GM19467 (cell line): ENCODE measurements around the gene PDGFB.

Experiments
- ATAC-seq: cut with Tn5 transposase; IDR thresholded peaks from one replicate; pipeline ENCODE4 v1.9.1; 2021; ENCODE audit warnings: mild to moderate bottlenecking, moderate library complexity; ENCODE audit not compliant: unreplicated experiment

The PDGFB gene

DNA sequence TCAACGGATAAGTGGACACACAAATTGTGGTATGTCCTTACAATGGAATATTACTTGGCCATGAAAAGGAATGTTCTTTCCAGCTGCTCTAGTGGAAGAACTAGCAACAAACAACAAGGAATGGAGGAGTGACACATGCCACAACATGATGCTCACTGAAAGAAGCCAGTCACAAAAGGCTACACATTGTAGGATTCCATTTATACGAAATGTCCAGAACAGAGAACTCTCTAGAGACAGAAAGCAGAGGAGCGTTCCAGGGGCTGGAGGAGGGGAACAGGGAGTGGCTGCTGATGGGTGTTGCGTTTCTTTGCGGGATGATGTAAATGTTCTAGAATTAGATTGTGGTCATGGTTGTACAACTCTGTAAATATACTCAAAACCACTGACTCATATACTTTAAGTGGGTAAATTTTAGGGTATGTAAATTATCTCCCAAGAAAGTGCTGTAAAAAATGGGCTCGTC is 32.4 kb upstream of the PDGFB start:
- no peak for ATAC-seq

DNA sequence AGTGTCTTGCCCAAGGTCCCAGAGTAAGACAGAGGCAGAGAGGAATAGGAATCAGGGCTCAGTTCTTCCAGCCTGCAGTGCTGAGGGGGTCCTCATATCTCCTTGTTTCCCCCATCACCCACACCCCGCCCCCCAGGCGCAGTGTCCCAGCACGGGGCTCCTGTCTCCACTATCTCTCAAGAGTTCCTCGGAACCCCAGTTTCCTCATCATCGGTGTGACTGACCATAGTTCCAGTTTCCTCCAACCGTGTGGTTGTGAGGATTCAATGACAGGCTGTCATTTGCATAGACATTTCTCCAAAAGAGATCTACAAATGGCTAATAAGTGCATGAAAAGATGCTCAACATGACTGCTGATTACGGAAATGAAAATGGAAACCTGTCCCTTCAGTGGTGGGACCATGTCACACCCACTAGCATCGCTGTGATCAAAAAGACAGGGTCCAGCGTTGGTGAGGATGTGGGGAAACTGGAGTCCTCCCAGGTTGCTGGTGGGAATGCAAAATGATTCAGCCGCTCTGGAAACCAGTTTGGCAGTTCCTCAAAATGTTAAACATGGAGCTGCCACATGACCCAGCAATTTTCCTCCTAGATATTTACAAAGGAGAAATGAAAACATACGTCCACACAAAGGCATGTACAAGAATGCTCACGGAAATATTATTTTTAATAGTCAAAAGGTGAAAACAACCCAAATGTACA is 31.8 kb upstream of the PDGFB start:
- no peak for ATAC-seq

DNA sequence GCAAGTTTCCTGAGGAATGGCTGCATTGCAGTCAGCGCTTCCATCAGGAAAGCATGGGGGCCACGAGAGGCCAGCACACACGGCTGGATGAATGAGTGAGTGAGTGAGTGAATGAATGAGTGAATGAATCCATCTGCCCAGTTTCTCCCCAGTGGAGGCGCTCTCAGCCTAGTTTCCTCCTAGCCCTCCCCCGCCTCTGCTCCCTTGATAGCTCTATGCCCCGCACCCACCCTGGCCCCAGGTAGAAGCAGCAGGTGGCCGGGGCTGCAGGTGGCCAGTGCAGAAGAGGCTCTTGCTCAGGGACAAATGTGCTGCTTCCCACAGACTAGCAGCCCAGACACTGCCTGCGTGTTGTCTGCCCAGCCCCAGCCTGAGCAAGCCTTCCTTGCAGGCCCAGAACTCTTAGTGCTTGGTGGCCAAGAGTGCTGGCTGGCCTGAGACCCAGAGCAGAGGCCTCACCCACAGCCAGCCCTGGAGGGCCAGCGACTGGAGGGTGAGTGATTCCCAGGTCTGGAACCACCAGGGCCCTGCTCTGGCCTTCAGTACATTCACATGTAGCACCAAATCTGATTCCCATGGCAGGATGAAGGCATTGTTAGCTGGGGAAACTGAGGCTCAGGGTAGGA is 31.1 kb upstream of the PDGFB start:
- ATAC-seq, result no peak

DNA sequence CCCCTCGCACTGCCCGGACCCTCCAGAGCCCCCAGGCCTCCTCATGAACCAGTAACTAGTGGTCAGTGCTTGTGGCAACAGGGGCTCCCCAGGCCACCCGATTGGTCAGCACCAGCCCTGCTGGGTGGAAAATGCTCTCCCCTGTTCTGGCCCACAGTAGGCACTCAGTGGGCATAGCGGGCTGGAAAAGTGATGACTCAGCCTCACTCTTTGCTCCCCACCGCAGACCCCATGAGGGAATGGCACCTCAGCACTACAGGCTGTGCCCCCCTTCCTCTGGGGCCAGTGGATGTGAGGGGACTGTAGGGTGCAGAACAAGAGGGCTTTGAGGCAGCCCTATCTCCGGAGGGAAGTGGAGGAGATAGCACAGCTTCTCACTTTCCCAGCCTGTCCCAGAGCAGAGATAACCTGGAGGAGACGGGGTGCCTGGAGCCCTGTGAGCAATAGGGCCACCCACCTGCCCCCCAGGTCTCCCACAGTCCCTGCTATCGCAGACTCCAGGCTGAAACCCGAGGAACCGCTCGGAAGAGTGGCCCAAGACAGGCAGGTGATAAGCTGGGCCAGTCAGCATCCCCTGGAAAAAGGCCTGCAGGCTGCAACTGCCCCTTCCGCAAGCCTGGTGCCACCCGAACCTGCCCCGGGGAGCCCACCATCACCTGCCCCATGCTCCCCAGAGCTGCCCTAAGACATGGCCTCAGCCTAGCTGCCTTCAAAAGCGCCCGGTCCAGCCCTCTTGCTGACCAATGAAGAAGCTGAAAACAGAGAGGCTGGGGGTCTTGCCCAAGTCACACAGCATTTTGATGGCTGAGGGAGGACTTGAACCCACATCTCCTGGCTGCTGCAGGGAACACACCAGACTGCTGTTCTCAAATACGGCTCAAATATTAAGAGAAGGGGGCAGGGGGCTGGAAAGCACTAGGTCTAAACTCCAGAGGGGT is 29.4 kb upstream of the PDGFB start:
- ATAC-seq, result no peak

DNA sequence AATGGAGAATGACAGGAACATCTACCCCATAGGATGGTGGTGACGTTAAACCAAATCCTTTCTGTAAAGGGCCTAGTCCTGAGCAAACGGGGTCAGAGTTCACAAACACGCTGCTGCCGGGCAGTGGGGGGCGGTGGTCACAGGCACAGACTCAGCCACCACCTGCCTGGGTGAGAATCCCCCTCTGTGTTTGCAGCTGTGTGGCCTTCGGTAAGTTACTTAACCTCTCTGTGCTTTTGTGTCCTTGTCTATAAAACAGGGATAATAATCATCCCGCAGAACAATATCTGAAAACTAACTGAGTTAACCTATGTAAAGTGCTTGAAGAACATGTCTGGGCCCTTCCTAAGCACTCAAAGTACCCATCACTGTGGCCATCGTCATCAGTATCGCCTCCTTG is 26.0 kb upstream of the PDGFB start:
- ATAC-seq, result no peak

DNA sequence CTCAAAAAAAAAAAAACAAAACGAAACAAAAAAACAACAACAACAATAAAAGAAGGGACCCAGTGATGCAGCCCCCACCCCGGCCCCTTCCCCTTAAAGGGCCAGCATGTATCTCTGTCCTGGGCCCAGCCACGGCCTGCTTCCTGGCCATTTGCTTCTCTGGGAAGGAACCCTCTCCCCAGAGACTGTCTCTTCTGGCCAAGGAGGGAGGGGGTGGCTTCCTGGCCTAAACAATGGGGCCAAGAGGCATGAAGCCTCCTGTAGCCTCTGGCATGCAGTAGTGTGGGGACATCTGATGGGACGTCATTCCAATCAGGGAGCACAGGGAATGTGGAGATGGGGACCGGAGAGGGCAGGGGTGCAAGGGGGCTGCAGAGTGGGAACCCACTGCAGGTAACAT is 25.5 kb upstream of the PDGFB start:
- ATAC-seq, result no peak

DNA sequence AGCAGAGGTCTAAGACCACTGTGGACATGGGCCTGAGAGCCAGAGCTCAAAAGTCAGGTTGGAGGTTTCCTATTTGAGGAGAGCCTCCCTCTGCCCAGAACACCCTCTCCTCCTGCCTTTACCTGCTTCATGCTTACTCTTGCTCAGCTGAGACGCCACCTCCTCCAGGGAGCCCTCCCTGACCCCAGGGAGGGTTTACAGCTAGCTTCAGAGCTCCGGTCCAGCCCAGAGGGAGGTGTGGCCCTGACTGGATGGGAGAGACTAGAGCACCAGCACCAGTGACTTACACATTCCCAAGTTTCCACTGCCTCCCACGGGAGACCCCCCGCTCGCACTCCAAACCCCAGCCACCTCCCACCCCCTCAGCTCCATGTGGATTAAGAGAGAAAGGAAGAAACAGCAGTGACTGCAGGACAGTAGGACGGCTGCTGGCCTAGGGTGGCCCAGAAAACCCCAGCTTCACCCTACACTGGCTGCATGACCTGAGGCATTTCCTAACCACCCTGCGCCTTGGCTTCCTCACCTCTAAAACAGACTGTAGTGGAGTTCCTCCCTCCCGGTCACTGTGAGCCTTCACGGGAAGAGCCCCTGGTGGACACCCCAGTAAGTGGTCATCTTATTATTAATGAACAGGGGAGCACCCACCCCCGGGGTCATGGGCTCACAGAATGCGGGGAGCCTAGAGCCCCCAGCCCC is 24.5 kb upstream of the PDGFB start:
- no peak for ATAC-seq

DNA sequence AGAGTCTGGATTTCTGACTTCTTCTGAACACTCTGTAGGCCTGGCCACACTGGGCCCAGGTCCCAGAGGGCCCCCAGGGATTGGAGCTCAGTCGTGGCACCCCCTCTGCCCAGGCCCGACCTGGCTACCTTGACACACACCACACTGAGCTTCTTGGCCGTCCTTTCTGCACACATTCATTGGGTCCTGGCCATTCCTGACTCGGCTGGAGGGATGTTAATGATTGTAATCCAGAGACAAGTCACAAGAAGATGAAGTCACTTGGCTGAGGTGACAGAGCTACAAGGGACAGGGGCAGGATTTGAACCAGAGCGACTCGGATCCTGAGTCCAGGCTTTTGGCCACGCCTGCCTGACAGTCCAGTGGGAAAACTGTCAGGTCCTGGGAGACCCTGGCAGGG is 23.9 kb upstream of the PDGFB start:
- no peak for ATAC-seq

DNA sequence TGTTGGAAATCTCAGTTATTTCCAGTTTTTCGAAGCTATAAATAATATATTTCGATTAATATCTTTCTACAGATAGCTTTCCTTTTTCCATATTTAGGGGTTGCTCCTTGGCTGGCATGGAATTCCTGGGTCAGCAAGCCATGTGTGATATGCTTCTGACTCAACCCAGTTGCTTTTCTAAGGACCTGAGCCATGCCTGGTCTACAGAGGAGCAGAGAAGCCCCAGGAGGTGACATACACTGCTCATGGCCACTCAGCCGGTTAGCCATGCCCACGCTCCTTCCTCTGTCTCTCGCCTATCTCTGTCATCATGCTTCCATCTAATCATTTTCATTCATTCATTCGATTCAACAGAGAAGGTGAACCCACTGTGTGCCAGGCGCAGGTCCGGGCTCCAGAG is 23.2 kb upstream of the PDGFB start:
- no peak for ATAC-seq

DNA sequence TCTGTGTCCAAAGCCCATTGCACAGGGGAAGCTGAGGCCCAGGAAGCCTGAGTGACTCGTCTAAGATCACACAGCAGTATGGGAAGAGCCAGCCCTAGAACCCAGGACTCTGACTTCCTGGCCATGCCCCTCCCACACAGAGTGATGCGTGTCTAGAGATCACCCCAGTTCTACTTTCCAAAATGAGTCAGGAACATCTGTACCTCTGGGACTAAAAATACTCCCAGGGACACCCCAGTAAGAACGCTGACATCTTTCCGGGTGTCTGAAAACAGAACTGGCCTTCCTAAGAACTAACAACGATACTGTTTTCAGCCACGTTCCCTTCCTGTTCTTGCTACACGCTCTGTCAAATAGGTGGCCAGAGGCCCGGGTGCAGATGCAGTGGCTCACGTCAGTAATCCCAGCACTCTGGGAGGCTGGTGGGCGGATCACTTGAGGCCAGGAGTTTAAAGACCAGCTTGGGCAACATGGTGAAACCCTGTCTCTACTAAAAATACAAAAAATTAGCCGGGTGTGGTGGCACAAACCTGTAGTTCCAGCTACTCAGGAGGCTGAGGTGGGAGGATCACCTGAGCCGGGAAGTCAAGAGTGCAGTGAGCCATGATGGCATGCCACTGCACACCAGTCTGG is 21.7 kb upstream of the PDGFB start:
- ATAC-seq, result no peak

DNA sequence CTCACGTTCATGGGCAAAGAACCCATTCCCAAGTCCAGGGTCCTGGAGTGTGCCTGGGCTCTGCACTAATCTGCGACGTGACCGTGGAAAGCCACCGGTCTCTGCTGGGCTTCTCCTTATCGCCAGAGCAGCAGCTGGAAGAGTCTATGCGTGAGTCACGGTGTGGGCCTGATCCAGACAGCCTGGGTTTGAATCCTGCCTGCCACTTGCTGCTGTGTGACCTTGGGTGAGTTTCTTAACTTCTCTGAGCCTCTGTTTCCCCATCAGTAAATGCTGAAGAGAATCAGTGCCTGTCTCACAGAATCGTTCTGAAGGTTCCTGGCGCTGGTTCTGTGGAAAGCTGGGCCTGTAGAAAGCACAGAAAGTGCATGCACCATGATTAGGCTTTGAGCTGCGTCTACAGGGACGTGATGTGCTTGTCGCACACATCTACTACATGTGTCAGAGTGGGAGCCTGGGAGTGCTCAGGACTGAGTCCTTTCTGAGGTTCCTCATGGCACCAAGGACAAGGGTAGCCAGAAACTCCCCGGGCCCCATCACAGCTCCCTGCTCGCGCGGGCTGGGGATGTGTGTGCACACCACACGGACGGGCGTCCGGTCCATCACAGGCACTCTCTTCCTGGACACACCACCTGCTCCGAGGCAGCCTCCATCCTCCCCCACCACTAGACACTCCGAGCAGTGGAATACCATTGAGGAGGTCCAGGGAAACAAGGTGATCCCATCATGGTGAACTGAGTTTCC is 20.5 kb upstream of the PDGFB start:
- no peak for ATAC-seq

DNA sequence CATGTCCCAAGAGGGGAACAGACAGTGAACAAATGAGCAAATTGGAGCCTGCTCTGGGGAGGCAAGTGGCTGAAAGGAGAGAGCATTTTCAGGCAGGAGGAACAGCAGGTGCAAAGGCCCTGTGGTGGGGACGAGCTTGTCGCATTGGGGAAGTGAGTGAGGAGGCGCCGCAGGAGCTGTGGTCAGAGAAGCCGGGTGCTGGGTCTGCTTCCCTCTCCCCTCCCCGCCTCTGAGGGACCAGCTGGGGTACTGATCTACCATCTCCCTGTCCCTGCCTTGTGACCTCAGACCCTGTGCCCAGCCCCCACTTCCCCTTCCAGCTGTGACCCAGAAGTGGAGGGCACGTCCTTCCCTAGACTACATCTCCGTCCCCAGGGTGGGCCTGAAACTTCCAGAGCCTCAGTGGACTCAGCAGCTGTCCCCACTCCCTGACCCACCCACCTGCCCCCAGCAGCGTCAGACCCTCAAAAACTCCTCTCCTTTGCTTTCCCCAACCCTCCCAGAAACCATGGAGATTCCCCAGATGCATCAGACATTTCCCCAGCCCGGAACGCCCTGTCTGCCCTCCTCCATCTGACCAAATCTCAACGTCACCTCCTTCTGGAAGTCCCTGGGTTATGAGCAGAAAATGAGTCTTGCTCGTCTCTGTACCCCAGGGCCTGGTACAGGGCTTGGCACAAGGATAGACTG is 19.7 kb upstream of the PDGFB start:
- no peak for ATAC-seq

DNA sequence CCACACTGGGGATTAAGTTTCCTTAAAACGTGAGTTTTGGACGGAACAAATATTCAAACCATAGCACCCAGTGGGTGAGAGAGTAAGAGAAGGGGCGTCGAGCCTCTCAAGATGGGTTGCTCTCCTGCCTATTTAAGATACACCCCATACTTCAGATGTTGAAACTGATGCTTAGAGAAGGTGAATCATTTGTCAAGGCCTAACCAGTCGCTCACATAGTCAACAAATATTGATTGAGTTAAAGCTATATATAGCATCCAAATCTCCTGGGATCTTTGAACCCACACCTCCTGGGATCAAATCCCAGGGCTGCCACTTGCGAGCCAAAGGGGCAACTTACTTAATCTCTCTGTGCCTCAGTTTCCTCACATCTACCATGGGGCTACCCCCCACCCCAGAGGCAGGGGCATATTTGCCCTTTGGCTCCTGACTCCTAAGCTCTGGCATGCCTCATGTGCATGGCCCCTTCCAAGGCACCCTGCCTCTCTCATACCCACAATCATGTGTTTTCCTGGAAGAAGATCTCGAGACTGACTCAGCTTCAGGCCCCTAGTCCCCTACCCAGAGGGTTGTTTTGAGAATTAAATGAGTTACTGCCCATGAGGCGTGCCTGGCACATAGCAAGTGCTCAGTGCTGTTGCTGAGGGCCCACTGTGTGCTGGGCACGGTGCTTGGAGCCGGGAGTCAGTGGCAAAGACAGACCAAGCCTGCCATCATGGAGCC is 19.0 kb upstream of the PDGFB start:
- ATAC-seq, result no peak

DNA sequence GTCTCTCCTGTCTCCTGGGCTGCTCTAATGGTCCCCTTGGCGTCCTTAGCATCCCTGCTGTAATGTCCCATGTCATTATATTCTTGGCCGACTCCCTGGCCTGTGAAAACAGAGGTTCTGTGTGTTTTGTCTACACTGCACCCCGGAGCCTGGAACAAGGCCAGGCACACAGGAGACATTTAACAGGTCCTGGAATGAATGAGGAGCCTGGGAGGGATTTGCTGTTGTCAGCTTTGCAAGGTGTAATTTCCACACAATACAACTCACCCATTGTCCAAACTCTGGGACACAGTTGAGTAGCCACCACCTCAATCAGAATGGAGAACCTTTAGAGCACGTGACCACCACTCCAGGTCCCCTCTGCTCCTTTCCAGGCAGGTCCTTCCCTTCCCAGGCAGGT is 14.9 kb upstream of the PDGFB start:
- no peak for ATAC-seq

DNA sequence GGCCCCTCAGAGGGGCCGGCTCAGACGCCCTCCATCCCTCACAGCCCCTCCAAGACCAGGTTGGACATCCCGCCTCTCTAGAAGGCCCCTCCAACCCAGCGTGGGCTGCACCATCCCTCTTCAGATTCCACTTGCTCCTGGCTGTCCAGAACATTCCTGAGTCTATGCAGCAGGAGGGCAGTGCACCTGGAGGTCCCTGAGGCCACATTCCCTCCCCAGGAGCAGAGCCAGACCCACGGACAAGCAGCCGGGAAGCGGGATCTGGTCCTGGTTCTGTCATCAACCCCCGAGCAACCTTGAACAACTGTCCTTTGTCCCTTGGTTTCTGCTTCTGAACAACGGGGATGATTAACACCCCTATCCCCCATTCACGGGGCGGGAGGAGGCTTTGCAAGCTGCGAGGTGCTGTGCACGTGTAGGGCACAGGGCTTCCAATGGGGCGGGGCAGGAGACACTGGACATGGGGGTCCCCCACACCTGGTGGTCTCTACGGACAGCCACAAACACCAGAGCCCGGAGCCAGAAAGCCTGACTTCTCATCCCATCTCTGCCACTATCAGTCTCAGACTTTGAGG is 13.2 kb upstream of the PDGFB start:
- ATAC-seq, result no peak

DNA sequence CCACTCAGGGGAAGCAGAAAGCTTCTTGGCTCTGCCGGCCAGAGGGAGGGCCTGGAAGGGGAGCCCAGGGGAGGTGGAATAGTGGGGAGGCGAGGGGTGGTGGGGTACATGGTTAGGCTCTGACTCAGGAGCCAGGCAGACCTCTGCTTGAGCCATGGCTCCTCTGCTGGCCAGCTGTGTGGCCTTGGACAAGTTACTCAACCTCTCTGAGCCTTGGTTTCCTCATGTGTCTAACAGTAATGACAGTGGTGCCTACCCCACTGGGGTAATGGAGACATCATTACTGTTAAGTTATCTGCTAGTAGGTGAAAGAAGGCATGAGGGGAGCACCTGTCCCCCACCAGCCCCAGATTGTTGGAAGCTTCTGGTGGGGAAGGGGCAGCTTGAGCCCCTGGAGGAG is 12.2 kb upstream of the PDGFB start:
- no peak for ATAC-seq

DNA sequence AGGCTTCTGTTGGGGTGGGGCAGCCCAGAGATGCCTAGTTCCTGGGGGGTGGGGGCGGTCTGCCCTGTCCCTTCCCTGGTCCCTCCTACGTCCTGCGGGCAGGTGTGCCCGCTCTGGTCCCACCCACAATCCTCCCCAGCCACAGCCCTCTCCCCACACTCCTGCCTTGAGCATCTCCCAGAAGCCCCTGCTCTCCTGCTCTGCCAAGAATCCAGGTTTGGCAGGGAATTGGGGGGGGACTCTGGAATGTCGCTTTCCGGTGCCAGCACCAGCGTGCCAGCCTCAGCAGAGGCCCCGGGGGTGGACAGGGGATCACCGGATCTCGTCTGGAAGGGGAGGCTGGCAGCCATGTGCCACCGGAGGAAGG is 11.4 kb upstream of the PDGFB start:
- no peak for ATAC-seq

DNA sequence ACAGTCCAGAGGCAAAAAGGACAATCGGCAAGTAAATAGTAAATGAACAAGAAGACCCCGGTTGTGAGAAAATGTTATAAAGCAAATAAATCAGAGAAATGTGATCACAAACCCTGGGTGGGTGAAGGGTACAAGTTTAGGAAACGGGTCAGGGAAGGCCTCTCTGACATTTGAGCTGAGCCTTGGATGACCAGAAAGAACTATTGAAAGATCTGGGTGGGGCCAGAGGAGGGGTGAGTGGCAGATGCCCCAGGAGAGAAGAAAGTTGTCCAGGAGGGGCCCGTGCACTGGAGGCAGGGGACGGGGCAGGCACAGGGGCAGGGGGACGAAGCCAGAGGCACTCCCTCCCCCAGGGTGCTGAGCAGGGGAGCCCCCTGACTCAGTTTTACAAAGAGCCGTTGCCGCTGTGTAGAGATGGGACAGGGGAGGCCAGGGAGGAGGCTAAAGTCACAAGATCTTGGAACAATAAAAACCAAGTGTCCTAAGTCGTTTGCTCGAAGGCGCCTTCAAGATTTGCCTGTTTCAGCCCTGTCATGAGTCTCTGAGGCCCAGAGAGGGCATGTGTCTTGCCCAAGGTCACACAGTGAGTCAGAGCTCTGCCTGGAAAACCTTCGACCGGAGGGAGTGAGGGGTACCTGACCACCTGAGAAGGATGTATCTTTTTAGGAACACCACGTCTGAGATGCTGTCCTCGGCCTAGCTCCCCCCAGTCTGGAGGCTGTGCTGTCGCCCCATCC is 10.8 kb upstream of the PDGFB start:
- no peak for ATAC-seq
